ENCODE measurements around the gene OTUD1.

The OTUD1 gene

GRCh38 chr10:23419201-23419600 lies 19.7 kb upstream of the OTUD1 start:
- intact Hi-C loops (cut with DNase I): no loop called here
- no peak for DNase-seq

GRCh38 chr10:23419655-23420329 lies 19.1 kb upstream of the OTUD1 start:
- DNase-seq: no peak
- intact Hi-C loops (cut with DNase I): no loop called here

GRCh38 chr10:23421397-23421796 lies 17.5 kb upstream of the OTUD1 start:
- intact Hi-C loops (cut with DNase I): no loop called here
- no peak for DNase-seq

- intact Hi-C loops (cut with DNase I): no loop called here
- DNase-seq: no peak
These were observed 16.9 kb upstream of the OTUD1 start for GRCh38 chr10:23422003-23422411.

GRCh38 chr10:23432166-23432565 lies 6.7 kb upstream of the OTUD1 start:
- intact Hi-C loops (cut with DNase I): loop anchor here (10.0 kb wide), 1 partner anchor 117 kb away; no protein-coding TSS in a partner anchor
- DNase-seq: no peak

GRCh38 chr10:23432639-23433038 lies 6.2 kb upstream of the OTUD1 start:
- no peak for DNase-seq
- intact Hi-C loops (cut with DNase I): loop anchor here (10.0 kb wide), 1 partner anchor 118 kb away; no protein-coding TSS in a partner anchor

GRCh38 chr10:23433701-23434100 lies 5.2 kb upstream of the OTUD1 start:
- intact Hi-C loops (cut with DNase I): loop anchor here (10.0 kb wide), 1 partner anchor 119 kb away; no protein-coding TSS in a partner anchor
- DNase-seq: no peak

GRCh38 chr10:23435378-23435777 lies 3.5 kb upstream of the OTUD1 start:
- DNase-seq: no peak
- intact Hi-C loops (cut with DNase I): loop anchor here (10.0 kb wide), 1 partner anchor 121 kb away; no protein-coding TSS in a partner anchor

- DNase-seq: no peak
- intact Hi-C loops (cut with DNase I): loop anchor here (10.0 kb wide), 1 partner anchor 122 kb away; no protein-coding TSS in a partner anchor
These were observed 1.9 kb upstream of the OTUD1 start for GRCh38 chr10:23436983-23437382.

- peak in 4 of 42 donors; percentile 17 to 35 (median 26) for DNase-seq
- intact Hi-C loops (cut with DNase I): loop anchor here (2.0 to 10.0 kb wide), 2 partner anchors 93 to 123 kb away; partner anchors contain the start of gene C10orf67
These were observed 820 bp upstream of the OTUD1 start for GRCh38 chr10:23437963-23438546.

- intact Hi-C loops (cut with DNase I): loop anchor here (2.0 to 10.0 kb wide), 2 partner anchors 95 to 125 kb away; partner anchors contain the start of gene C10orf67
- peak in 12 of 42 donors; percentile 9 to 68 (median 37) for DNase-seq
These were observed 631 bp downstream of the OTUD1 start for GRCh38 chr10:23439452-23439960.

- peak in 38 of 42 donors; percentile 14 to 62 (median 32) for DNase-seq
- intact Hi-C loops (cut with DNase I): loop anchor here (2.0 to 10.0 kb wide), 2 partner anchors 95 to 125 kb away; partner anchors contain the start of gene C10orf67
These were observed 1.4 kb downstream of the OTUD1 start for GRCh38 chr10:23439961-23440889.

GRCh38 chr10:23441251-23441650 lies 2.4 kb downstream of the OTUD1 start:
- intact Hi-C loops (cut with DNase I): no loop called here
- DNase-seq: no peak

- intact Hi-C loops (cut with DNase I): no loop called here
- DNase-seq: no peak
These were observed 4.1 kb downstream of the OTUD1 start for GRCh38 chr10:23442936-23443335.

GRCh38 chr10:23445591-23445990 lies 6.7 kb downstream of the OTUD1 start:
- intact Hi-C loops (cut with DNase I): no loop called here
- DNase-seq: no peak

GRCh38 chr10:23448323-23448722 lies 9.4 kb downstream of the OTUD1 start:
- intact Hi-C loops (cut with DNase I): no loop called here
- no peak for DNase-seq

- intact Hi-C loops (cut with DNase I): no loop called here
- no peak for DNase-seq
These were observed 10.1 kb downstream of the OTUD1 start for GRCh38 chr10:23448802-23449570.

GRCh38 chr10:23452033-23452655 lies 13.3 kb downstream of the OTUD1 start:
- intact Hi-C loops (cut with DNase I): no loop called here
- DNase-seq: no peak
